Kidney tubule cell (primary cell): Measurements from ENCODE around the gene FAM118A.
"Not testable (repeated sequence)": the region's sequence is repeated elsewhere in the genome, so short reads cannot be mapped to it uniquely, and the experiment has no call there.

ENCODE experiments used
- DNase-seq: peaks from one replicate; pipeline ENCODE4 v3.0.0-alpha.2; 2018; ENCODE audit warnings: low spot score

FAM118A gene

DNA sequence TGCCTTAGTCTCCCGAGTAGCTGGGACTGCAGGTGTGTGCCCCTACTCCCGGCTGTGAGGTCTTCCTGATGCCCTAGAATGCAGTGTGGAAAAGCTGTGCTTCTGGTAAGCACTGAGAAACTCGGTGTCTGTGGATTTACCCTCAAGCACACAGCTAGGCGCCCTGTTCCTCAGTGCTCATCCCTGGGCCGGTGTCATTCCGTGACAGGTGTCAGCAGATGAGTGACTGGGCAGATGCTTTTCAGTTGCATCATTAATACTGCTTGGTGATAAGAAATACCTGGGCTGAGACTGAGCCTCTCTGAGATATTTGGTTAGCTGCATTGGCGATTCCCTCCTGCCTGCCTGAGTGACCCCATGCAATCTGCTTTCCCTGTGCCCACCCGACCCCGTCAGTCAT, 21.8 kb downstream of the FAM118A start:
- DNase-seq, result no peak

- DNase-seq, result no peak
Observed at GRCh38 chr22:45332001-45332400, 22.3 kb downstream of the FAM118A start.

- no peak for DNase-seq
Observed at GRCh38 chr22:45334068-45334467, 24.3 kb downstream of the FAM118A start.

DNA sequence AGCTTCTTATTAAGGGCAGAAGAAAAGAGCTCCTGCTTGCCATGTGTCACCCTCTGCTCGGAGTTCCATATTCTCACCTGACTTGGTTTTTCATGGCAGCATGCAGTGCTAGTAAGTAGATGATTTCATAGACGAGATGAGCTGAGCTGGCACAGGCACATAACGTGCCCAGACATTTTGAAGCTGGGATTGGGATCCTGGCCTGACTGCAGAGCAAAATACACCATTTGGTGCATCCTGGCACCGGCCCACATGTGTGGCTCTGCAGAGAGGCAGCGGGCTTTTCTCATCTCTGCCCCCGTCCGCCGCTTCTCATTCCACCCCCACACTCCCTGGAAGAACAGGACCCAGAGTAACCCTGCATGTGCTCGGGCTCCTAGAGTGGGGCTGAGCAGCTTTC, 24.8 kb downstream of the FAM118A start:
- no peak for DNase-seq

DNA sequence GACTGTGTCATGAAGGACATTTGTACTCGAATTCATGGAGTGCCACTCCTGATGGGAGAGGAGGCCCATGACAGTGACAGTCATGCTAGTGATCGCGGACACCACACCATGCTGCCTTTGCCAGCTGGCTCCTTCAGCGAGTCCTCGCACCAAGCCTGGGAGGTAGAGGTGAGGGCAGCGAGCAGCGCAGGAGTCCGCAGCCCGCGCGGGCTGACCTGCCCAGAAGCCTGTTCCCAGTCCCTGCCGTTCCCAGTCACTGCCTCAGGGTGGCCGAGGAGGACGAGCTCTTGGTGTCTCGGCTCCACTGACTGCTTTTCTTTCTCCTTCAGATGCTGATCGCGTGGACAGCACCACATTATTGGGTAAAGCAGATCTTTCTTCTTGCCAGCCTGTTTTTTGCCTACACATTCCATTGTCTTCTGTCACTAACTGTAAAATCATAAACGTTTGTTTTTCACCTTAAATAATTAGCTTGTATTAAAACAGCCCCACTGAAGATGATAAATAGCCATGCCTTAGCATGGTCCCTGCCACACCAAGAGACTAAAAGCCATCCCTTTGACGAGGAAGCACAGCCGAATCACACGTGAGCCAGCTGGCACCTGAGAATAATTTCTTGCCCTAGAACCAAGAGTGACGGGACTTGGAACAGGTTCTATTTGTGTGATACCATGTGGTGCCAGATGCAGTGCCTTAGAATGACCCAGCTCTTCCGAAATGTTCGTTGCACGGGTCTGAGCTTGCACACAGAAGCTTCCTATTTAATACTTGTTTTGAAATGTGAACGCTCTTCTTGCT, 25.5 kb downstream of the FAM118A start:
- DNase-seq, result no peak

GRCh38 chr22:45335854-45336522, 26.3 kb downstream of the FAM118A start:
- DNase-seq, result no peak

- no peak for DNase-seq
Observed at GRCh38 chr22:45336971-45337431, 27.3 kb downstream of the FAM118A start.

DNA sequence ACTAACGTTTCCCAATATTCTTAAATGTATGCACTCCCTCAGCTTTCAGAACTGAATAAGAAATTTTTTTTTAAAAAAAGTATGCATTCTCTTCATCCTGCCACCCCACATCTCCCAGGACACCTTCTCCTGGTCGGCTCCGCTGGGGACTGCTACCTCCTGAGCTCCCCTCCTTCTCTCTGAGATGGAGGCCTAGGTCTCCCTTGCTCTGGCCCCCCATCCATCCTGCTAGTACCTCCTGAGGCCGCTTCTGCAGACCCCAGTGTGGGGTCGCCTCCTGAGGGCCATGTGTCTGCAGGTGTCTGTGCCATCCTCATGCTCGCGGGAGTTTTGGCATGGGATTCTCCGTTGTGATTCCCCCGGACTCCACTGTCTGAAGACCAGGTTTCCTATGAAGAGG, 27.8 kb downstream of the FAM118A start:
- no peak for DNase-seq

- DNase-seq, result no peak
Observed at GRCh38 chr22:45338795-45339194, 29.1 kb downstream of the FAM118A start.

GRCh38 chr22:45340323-45340722, 30.6 kb downstream of the FAM118A start:
- DNase-seq, result no peak

DNA sequence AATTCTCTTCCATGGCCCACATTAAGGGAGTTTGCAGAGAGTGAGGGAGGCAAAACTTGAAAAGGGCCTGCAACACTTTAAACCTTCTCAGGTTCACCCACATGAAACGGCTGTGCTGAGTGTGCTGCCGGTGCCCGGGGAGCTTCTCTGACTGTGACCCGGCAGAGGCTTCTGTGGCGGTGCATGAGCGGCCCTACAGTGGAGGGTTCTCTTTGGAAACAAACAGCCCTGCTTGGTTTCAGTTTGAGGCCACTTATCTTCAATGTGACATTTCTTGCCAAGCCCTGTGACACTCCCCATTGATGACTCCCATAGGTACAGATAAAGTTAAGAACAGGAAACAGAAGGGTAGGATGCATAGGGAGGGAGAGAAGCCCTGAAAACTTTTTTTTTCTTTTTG, 31.8 kb downstream of the FAM118A start:
- no peak for DNase-seq

- DNase-seq, result no peak
Observed at GRCh38 chr22:45343143-45343542, 33.4 kb downstream of the FAM118A start.

- peak; percentile 4 for DNase-seq
Observed at GRCh38 chr22:45344334-45344733, 34.6 kb downstream of the FAM118A start.

- DNase-seq, result no peak
Observed at GRCh38 chr22:45349916-45350315, 40.2 kb downstream of the FAM118A start.

DNA sequence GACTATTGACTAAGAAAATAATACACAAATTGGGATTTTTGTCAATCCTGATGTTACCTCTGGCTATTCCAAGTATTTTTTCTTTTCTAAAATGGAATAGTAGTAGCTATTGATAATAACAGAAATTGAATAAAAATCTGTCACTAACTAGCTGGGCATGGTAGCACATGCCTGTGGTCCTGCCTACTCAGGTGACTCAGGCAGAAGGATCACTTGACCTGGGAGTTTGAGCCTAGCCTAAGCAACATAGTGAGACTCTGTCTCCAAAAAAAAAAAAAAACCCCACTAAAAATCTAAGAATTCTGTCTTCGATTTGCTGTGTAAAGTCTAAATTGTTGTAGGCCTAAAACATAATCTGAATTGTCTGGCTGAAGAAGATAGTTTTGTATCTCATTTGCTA, 42.2 kb downstream of the FAM118A start:
- DNase-seq, result no peak

- DNase-seq, result peak; percentile 13
Observed at GRCh38 chr22:45352757-45353156, 43.0 kb downstream of the FAM118A start.

GRCh38 chr22:45353786-45354185, 44.1 kb downstream of the FAM118A start:
- no peak for DNase-seq

DNA sequence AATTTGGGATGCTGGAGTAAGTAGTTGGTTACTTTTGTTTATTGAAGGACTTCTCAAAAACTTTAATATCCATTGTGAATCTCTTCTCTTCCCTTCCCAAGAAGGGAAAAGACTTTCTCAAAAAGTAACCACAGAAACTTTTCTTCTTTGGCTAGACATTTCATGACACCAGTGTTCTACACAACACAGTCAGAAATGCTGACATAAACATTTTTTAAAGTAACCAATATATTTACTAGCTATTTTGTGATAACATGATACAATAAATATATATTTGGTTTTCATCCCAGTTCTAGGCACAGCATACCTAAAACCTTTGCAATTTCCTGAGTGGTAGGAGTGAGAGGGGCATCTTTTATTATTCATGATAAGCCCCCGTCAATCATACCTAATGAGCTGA, 47.8 kb downstream of the FAM118A start:
- DNase-seq, result no peak

GRCh38 chr22:45358127-45358526, 48.4 kb downstream of the FAM118A start:
- no peak for DNase-seq

DNA sequence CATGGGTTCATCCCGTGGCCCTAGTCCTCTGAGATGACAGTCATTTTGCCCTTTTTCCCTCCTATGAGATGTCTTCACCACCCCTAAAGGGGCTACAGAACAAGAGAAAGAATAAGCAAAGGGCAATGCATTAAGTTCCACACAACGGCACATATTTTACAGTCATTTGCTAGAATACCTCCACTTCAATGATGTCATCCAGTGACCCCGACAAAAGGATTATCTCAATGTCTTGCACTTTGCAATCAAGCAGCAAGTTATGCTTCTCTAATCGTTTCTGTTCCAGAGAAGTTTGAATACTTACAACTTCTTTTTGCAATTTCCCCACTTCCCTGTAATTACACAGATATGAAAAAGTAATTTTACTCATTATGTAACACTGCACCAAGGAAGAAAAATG, 49.9 kb downstream of the FAM118A start:
- DNase-seq, result no peak

GRCh38 chr22:45366713-45367112, 57.0 kb downstream of the FAM118A start:
- DNase-seq, result no peak

DNA sequence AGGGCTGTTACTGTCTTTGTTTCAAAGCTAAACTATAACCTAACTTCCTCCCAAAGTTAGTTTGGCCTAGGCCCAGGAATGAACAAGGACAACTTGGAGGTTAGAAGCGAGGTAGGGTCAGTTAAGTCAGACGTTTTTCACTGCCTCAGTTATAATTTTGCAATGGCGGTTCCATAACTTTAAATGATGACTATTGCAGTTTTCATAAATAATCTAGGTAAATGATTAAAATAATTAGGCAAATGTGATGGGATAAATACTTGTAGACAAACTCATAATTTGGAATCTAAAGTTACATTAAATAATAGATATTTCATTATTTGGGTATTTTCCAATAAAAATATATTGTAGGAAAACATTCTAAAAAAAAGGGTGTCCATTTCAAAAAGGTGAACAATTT, 63.9 kb downstream of the FAM118A start:
- DNase-seq, result not testable (repeated sequence)

DNA sequence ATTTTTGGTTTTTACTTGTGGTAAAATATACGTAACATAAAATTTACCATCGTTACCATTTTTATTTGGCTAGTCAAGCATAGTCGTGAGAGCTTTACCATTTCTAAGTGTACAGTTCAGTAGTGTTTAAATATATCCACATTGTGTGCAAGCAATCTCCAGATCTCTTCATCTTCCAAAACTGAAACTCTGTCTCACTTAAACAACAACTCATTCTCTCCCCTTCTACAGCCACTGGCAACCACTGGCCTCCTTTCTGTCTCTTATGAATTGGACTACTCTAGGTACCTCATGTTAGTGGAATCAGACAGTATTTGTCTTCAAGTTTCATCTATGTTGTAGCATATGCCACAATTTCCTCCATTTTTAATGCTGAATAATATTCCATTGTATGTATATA, 66.3 kb downstream of the FAM118A start:
- no peak for DNase-seq

GRCh38 chr22:45376703-45377102, 67.0 kb downstream of the FAM118A start:
- DNase-seq, result no peak
